H1 (cell line): ENCODE measurements around the gene BFSP2. TPM values are rescaled to one million over a fixed set of nuclear protein-coding genes. Genes with fewer than 3 reads are reported as not detected.

Experiments used
- CTCF ChIA-PET: fragments of 300-600 bp; sonication (Branson Sonifier 250); formaldehyde crosslinking; loops from one replicate; lab custom pipeline; 2021; ENCODE audit not compliant: partially characterized antibody; lab: Charles Lee
- POLR2A ChIA-PET: fragments of 300-600 bp; sonication (Branson Sonifier 250); formaldehyde crosslinking; loops from one replicate; lab custom pipeline; 2021; ENCODE audit warnings: inconsistent platforms; ENCODE audit not compliant: partially characterized antibody; lab: Charles Lee
- DNase-seq, 2 experiments: peaks; one replicate each; pipeline versions ENCODE4 v3.0.0 to v3.0.0-alpha.2; 2010 to 2022; ENCODE audit warnings: low spot score in 2 of 2, low read depth in 1 of 2, mixed read lengths in 1 of 2
- FAIRE-seq: peaks from 2 replicates; lab custom pipeline; 2011; peaks lifted over from hg19 to GRCh38; lab: Jason Lieb, UNC
- H2AFZ ChIP-seq: 2 replicates; pipeline ENCODE4 v1.8.1; 2012; ENCODE audit warnings: low read length, inconsistent platforms
- H2AK5ac ChIP-seq: 2 replicates; pipeline ENCODE4 v1.6.1; 2013; ENCODE audit warnings: low read depth, low read length
- H2BK120ac ChIP-seq: replicated peaks from 2 replicates; pipeline ENCODE3; 2013; ENCODE audit warnings: low read depth, low read length, inconsistent platforms
- H2BK12ac ChIP-seq: 2 replicates; pipeline ENCODE4 v1.6.1; 2013; ENCODE audit warnings: low read depth, low read length
- H2BK15ac ChIP-seq: 2 replicates; pipeline ENCODE4 v1.6.1; 2013; ENCODE audit warnings: low read length
- H2BK20ac ChIP-seq: 2 replicates; pipeline ENCODE4 v1.6.1; 2013; ENCODE audit warnings: low read length
- H2BK5ac ChIP-seq: 2 replicates; pipeline ENCODE4 v1.6.1; 2013; ENCODE audit warnings: low read depth, low read length
- H3K14ac ChIP-seq: 2 replicates; pipeline ENCODE4 v1.6.1; 2013; ENCODE audit warnings: inconsistent platforms; ENCODE audit not compliant: insufficient read length
- H3K18ac ChIP-seq: 2 replicates; pipeline ENCODE4 v1.6.1; 2013; ENCODE audit warnings: low read length; ENCODE audit errors: extremely low read depth
- H3K23ac ChIP-seq: 2 replicates; pipeline ENCODE4 v1.6.1; 2013; ENCODE audit warnings: inconsistent platforms; ENCODE audit not compliant: insufficient read length
- H3K23me2 ChIP-seq: 2 replicates; pipeline ENCODE4 v1.6.1; 2013; ENCODE audit warnings: low read depth, low read length
- H3K27ac ChIP-seq: 2 replicates; pipeline ENCODE4 v1.6.1; 2011; ENCODE audit warnings: low read depth, low read length, inconsistent platforms
- H3K27me3 ChIP-seq, 4 experiments: replicated peaks in 1 of 4; 1 replicate in 1 of 4; 2 replicates in 3 of 4; pipeline versions ENCODE4 v1.6.1 to v1.8.1; 2011 to 2013; ENCODE audit warnings: low read length in 3 of 4, mild to moderate bottlenecking in 3 of 4, inconsistent platforms in 2 of 4, mixed read lengths in 2 of 4, moderate library complexity in 1 of 4; ENCODE audit not compliant: control insufficient read depth in 3 of 4, insufficient read depth in 3 of 4; ENCODE audit errors: extremely low read depth in 1 of 4
- H3K36me3 ChIP-seq, 4 experiments: 2 replicates each; pipeline versions ENCODE4 v1.6.1 to v1.8.1; 2011 to 2013; ENCODE audit warnings: mild to moderate bottlenecking in 4 of 4, low read length in 3 of 4, moderate library complexity in 2 of 4, control low read depth in 1 of 4, inconsistent platforms in 1 of 4; ENCODE audit not compliant: insufficient read depth in 4 of 4, control insufficient read depth in 2 of 4
- H3K4ac ChIP-seq: replicated peaks from 2 replicates; pipeline ENCODE3; 2013; ENCODE audit warnings: low read length, low read depth, mixed read lengths, inconsistent platforms; ENCODE audit not compliant: insufficient read length
- H3K4me1 ChIP-seq, 4 experiments: replicated peaks in 1 of 4; 1 replicate in 1 of 4; 2 replicates in 3 of 4; pipeline versions ENCODE4 v1.6.1 to v1.8.1; 2011 to 2013; ENCODE audit warnings: low read length in 3 of 4, inconsistent platforms in 2 of 4, mixed read lengths in 1 of 4; ENCODE audit not compliant: insufficient read depth in 4 of 4, control insufficient read depth in 3 of 4
- H3K4me2 ChIP-seq, 2 experiments: 2 replicates each; pipeline versions ENCODE4 v1.6.1 to v1.8.1; 2011 to 2013; ENCODE audit warnings: low read depth in 2 of 2, low read length in 2 of 2, control low read depth in 1 of 2, inconsistent platforms in 1 of 2, mild to moderate bottlenecking in 1 of 2; ENCODE audit not compliant: insufficient read depth in 1 of 2
- H3K4me3 ChIP-seq, 4 experiments: fragments of 200-600, 300-600 bp in 1 of 4; sonication (generic), shearing (Covaris generic), sonication (Bioruptor Twin) in 1 of 4; 2 replicates each; pipeline versions ENCODE4 v1.5.1 to v1.8.1; 2011 to 2016; ENCODE audit warnings: low read length in 4 of 4, low read depth in 3 of 4, control low read depth in 2 of 4, inconsistent platforms in 2 of 4, mild to moderate bottlenecking in 2 of 4, mixed read lengths in 1 of 4, moderate library complexity in 1 of 4; ENCODE audit not compliant: insufficient read depth in 2 of 4; ENCODE audit errors: extremely low read depth in 1 of 4
- H3K56ac ChIP-seq: replicated peaks from 2 replicates; pipeline ENCODE3; 2013; ENCODE audit warnings: low read depth, mild to moderate bottlenecking, mixed read lengths, low read length, inconsistent platforms; ENCODE audit not compliant: insufficient read length
- H3K79me1 ChIP-seq: 2 replicates; pipeline ENCODE4 v1.6.1; 2013; ENCODE audit warnings: low read depth, low read length, control low read depth
- H3K79me2 ChIP-seq, 2 experiments: 2 replicates each; pipeline versions ENCODE4 v1.6.1 to v1.8.1; 2012 to 2013; ENCODE audit warnings: low read length in 2 of 2, mild to moderate bottlenecking in 2 of 2, inconsistent platforms in 1 of 2; ENCODE audit not compliant: insufficient read depth in 2 of 2, control insufficient read depth in 1 of 2
- H3K9ac ChIP-seq, 4 experiments: replicated peaks in 1 of 4; 1 replicate in 1 of 4; 2 replicates in 3 of 4; pipeline versions ENCODE4 v1.6.1 to v1.8.1; 2011 to 2013; ENCODE audit warnings: low read depth in 3 of 4, low read length in 3 of 4, control low read depth in 2 of 4, mild to moderate bottlenecking in 2 of 4, moderate library complexity in 2 of 4, inconsistent platforms in 1 of 4; ENCODE audit errors: extremely low read depth in 1 of 4
- H3K9me3 ChIP-seq, 2 experiments: 2 replicates each; pipeline versions ENCODE4 v1.6.1 to v1.8.1; 2012 to 2013; ENCODE audit warnings: mild to moderate bottlenecking in 2 of 2, moderate library complexity in 2 of 2, control low read depth in 1 of 2, inconsistent platforms in 1 of 2, low read depth in 1 of 2, low read length in 1 of 2, mixed read lengths in 1 of 2; ENCODE audit not compliant: insufficient read depth in 2 of 2
- H4K20me1 ChIP-seq, 2 experiments: replicated peaks in 1 of 2; 2 replicates each; pipeline versions ENCODE3 to v1.8.1; 2011 to 2013; ENCODE audit warnings: inconsistent platforms in 2 of 2, low read length in 2 of 2, mild to moderate bottlenecking in 1 of 2; ENCODE audit not compliant: insufficient read depth in 2 of 2, control insufficient read depth in 1 of 2
- H4K5ac ChIP-seq: 2 replicates; pipeline ENCODE4 v1.6.1; 2013; ENCODE audit warnings: low read length, low read depth, mixed read lengths, inconsistent platforms; ENCODE audit not compliant: insufficient read length
- H4K8ac ChIP-seq: 2 replicates; pipeline ENCODE4 v1.8.0; 2013; ENCODE audit warnings: mild to moderate bottlenecking, moderate library complexity, low read length, inconsistent platforms; ENCODE audit not compliant: insufficient read depth; ENCODE audit errors: extremely low read depth
- H4K91ac ChIP-seq: replicated peaks from 2 replicates; pipeline ENCODE3; 2013; ENCODE audit warnings: low read length, mixed read lengths, inconsistent platforms; ENCODE audit not compliant: insufficient read length
- ASH2L ChIP-seq: fragments of 200-600, 300-600 bp; sonication (generic); IDR thresholded peaks from one replicate; pipeline ENCODE4 v1.7.1; 2017; ENCODE audit warnings: low read length
- ATF2 ChIP-seq: IDR thresholded peaks from 2 replicates; pipeline ENCODE4 v1.6.1; 2012; ENCODE audit warnings: low read length, inconsistent platforms
- CBX5 ChIP-seq: fragments of 300-800, 300-1000 bp; sonication (generic); IDR thresholded peaks from 2 replicates; pipeline ENCODE4 v1.7.1; 2016; ENCODE audit warnings: antibody characterized with exemption, low read length, low read depth
- CBX8 ChIP-seq: fragments of 300-800, 300-1000 bp; sonication (generic); IDR thresholded peaks from 2 replicates; pipeline ENCODE4 v1.7.1; 2016; ENCODE audit warnings: low read depth, low read length, borderline replicate concordance
- CEBPB ChIP-seq: IDR thresholded peaks from 2 replicates; pipeline ENCODE4 v1.6.1; 2012; ENCODE audit warnings: low read depth, low read length
- CREB1 ChIP-seq: IDR thresholded peaks from 2 replicates; pipeline ENCODE4 v1.6.1; 2012; ENCODE audit warnings: inconsistent platforms
- CTBP2 ChIP-seq: IDR thresholded peaks from 2 replicates; pipeline ENCODE4 v1.7.0; 2011; ENCODE audit warnings: borderline replicate concordance, mild to moderate bottlenecking, moderate library complexity, mixed read lengths, low read length; ENCODE audit not compliant: insufficient read depth, insufficient read length
- JUN ChIP-seq: IDR thresholded peaks from 2 replicates; pipeline ENCODE4 v1.6.1; 2011; ENCODE audit warnings: low read depth, mild to moderate bottlenecking, improper control_type of control experiment, low read length
- POLR2AphosphoS5 ChIP-seq: IDR thresholded peaks from 2 replicates; pipeline ENCODE4 v1.6.1; 2011; ENCODE audit warnings: low read depth, low read length
- RNF2 ChIP-seq: fragments of 200-900, 300-1000 bp; sonication (generic); IDR thresholded peaks from 2 replicates; pipeline ENCODE4 v1.7.1; 2016; ENCODE audit warnings: borderline replicate concordance, low read depth, mild to moderate bottlenecking, antibody characterized with exemption, low read length; ENCODE audit not compliant: poor library complexity, severe bottlenecking; ENCODE audit errors: missing control alignments
- SAP30 ChIP-seq: fragments of 300-600 bp; sonication (generic); IDR thresholded peaks from 2 replicates; pipeline ENCODE4 v1.7.1; 2012; ENCODE audit warnings: low read length, moderate library complexity, mild to moderate bottlenecking, inconsistent platforms; ENCODE audit not compliant: insufficient read depth, insufficient replicate concordance
- SUZ12 ChIP-seq: fragments of 200-600 bp; sonication (generic); IDR thresholded peaks from 2 replicates; pipeline ENCODE4 v1.6.1; 2012; ENCODE audit warnings: mild to moderate bottlenecking, inconsistent platforms, low read length, moderate library complexity, mixed read lengths
- TEAD4 ChIP-seq: IDR thresholded peaks from 2 replicates; pipeline ENCODE4 v1.6.1; 2012; ENCODE audit warnings: low read depth, low read length, inconsistent platforms, mixed read lengths
- WGBS, 2 experiments: shearing (Covaris generic) in 1 of 2; methylation state at CpG; one replicate each; pipeline versions ENCODE4 v1.1.6 to v1.1.7; 2013 to 2015; ENCODE audit warnings: low lambda C conversion rate in 2 of 2, mixed read lengths in 2 of 2, inconsistent platforms in 1 of 2, low coverage in 1 of 2, missing lambda C conversion rate in 1 of 2; ENCODE audit not compliant: insufficient replicate concordance in 2 of 2, insufficient coverage in 1 of 2, insufficient read length in 1 of 2; ENCODE audit errors: extremely low coverage in 1 of 2, missing lambda C conversion rate in 1 of 2; 5-methylcytosine and 5-hydroxymethylcytosine counted together
- polyA plus RNA-seq, 7 experiments: library from polyadenylated mRNA; depleted of rRNA in 3 of 7; stranded (reverse) in 5 of 7; unstranded in 2 of 7; fragments of >200 nt in 5 of 7; fragments of 200-250 nt in 2 of 7; gene quantifications; 1 replicate in 5 of 7; 2 replicates in 1 of 7; 4 replicates in 1 of 7; pipeline versions ENCODE4 v1.2.1 to v1.2.3, GENCODE V29; 2011 to 2013; ENCODE audit warnings: missing spikeins in 2 of 7, mixed read lengths in 2 of 7
- total RNA-seq: library from RNA; stranded (reverse); fragmentation: NEBNext Ultra II Directional; extraction: Animal tissue kit (Norgen Biotek cat#: 25700); gene quantifications from 2 replicates; pipeline ENCODE4 v1.2.1, GENCODE V29; 2021

The BFSP2 gene
- total and polyA plus RNA-seq, 2 of the 8 experiments (the other 6 are each of a cell fraction or from before 2014, with no cell fraction given), result not detected

- H3K27ac ChIP-seq, result no peak overlapping the region
- ChIA-PET POLR2A (no interaction called here), CTCF (interaction anchor here (0.7 to 11.6 kb wide), 14 partner anchors 11 to 661 kb away, joined by 3 to 173 read pairs (median 6); no protein-coding TSS in a partner anchor)
- H4K20me1 ChIP-seq, result peaks cover 0 to 1% of the 10 kb centered on the region in 2 experiments
- no peak overlapping the region for H3K14ac ChIP-seq
- no peaks in the 10 kb centered on the region for H3K9me3 ChIP-seq
- H2AK5ac ChIP-seq, result no peak overlapping the region
- no peak overlapping the region for H2BK15ac ChIP-seq
- H2BK20ac ChIP-seq, result no peak overlapping the region
- no peak overlapping the region for H4K91ac ChIP-seq
- no peak overlapping the region for H2BK120ac ChIP-seq
- no peak overlapping the region for H2BK12ac ChIP-seq
- no peak overlapping the region for H3K56ac ChIP-seq
- no peak overlapping the region for H3K4ac ChIP-seq
- no peak overlapping the region for H3K9ac ChIP-seq
- no peaks in the 10 kb centered on the region for H3K27me3 ChIP-seq
- no peak overlapping the region for H3K4me2 ChIP-seq
- H4K5ac ChIP-seq, result no peak overlapping the region
- 86% methylated on average over 4 of the region's 4 CpGs; no CpG with 5 or more reads in 1 of the 2 experiments for WGBS, 2 experiments
- no peak overlapping the region for H2AFZ ChIP-seq
- H4K8ac ChIP-seq, result no peak overlapping the region
- DNase-seq (no peak), FAIRE-seq (no peak)
- H3K36me3 ChIP-seq, result no peaks in the 10 kb centered on the region
- no peaks in the 10 kb centered on the region for H3K79me1 ChIP-seq
- H3K79me2 ChIP-seq, result no peaks in the 10 kb centered on the region
- no peak overlapping the region for H2BK5ac ChIP-seq
- H3K23ac ChIP-seq, result no peak overlapping the region
- H3K4me1 ChIP-seq, result no peaks in the 10 kb centered on the region; a peak in 1 of 7 replicates
- no peaks in the 10 kb centered on the region for H3K23me2 ChIP-seq
- no peak overlapping the region for H3K18ac ChIP-seq
- no peak overlapping the region for H3K4me3 ChIP-seq
- TF ChIP-seq SUZ12, result no peak
- TF ChIP-seq CTBP2, result no peak
- no peak for TF ChIP-seq ATF2
- TF ChIP-seq TEAD4, result no peak
- no peak for TF ChIP-seq CEBPB
- TF ChIP-seq CBX8, result no peak
- no peak for TF ChIP-seq ASH2L
- no peak for TF ChIP-seq JUN
- no peak for TF ChIP-seq RNF2
- TF ChIP-seq CREB1, result no peak
- no peak for TF ChIP-seq SAP30
- no peak for TF ChIP-seq POLR2AphosphoS5
- no peak for TF ChIP-seq CBX5
Observed at GRCh38 chr3:133387341-133387740, 12.5 kb upstream of the BFSP2 start.
